Bronchial epithelial cell (primary cell): Measurements from ENCODE around the gene MN1. TPM values are rescaled to one million over a fixed set of nuclear protein-coding genes. Genes with fewer than 3 reads are reported as not detected.

Source experiments
- DNase-seq: peaks from one replicate; pipeline ENCODE4 v3.0.0-alpha.2; 2010; ENCODE audit warnings: low read depth
- FAIRE-seq: peaks from 2 replicates; lab custom pipeline; 2011; peaks lifted over from hg19 to GRCh38; lab: Jason Lieb, UNC
- H3K27me3 ChIP-seq: 2 replicates; pipeline ENCODE4 v1.5.1; 2011; ENCODE audit warnings: low read length; ENCODE audit not compliant: control insufficient read depth, insufficient read depth
- H3K36me3 ChIP-seq: 2 replicates; pipeline ENCODE4 v1.5.1; 2011; ENCODE audit warnings: low read length; ENCODE audit not compliant: control insufficient read depth, insufficient read depth
- H3K4me3 ChIP-seq: 2 replicates; pipeline ENCODE4 v1.5.1; 2011; ENCODE audit warnings: mild to moderate bottlenecking, low read depth, low read length, control low read depth
- CTCF ChIP-seq: IDR thresholded peaks from 2 replicates; pipeline ENCODE4 v1.5.1; 2011; ENCODE audit warnings: mild to moderate bottlenecking, moderate library complexity, low read length, control low read depth, inconsistent platforms; ENCODE audit not compliant: insufficient read depth, severe bottlenecking
- total RNA-seq: library from RNA; depleted of rRNA; stranded (reverse); fragments of >200 nt; gene quantifications from 2 replicates; pipeline ENCODE4 v1.2.1, GENCODE V29; 2014

Gene MN1
- total RNA-seq, 1 donor from 2014 or later: 1.3 TPM

GRCh38 chr22:27825174-27825573 lies 23.6 kb upstream of the MN1 start:
- DNase-seq (no peak), FAIRE-seq (no peak)
- Histone ChIP-seq H3K27me3 (no peaks in the 10 kb centered on the region), H3K36me3 (no peaks in the 10 kb centered on the region), H3K4me3 (no peak overlapping the region)
- peak; percentile 16 for TF ChIP-seq CTCF

- no peak for TF ChIP-seq CTCF
- DNase-seq (no peak), FAIRE-seq (no peak)
- no peaks in the 10 kb centered on the region for H3K27me3 ChIP-seq
- H3K4me3 ChIP-seq: no peak overlapping the region
- H3K36me3 ChIP-seq: no peaks in the 10 kb centered on the region
Measured at GRCh38 chr22:27823221-27823620, 21.7 kb upstream of the MN1 start.

- Histone ChIP-seq H3K36me3 (no peaks in the 10 kb centered on the region), H3K27me3 (no peaks in the 10 kb centered on the region), H3K4me3 (no peak overlapping the region)
- no peak for DNase-seq
- FAIRE-seq: peak; percentile 72
- no peak for TF ChIP-seq CTCF
Measured at GRCh38 chr22:27820896-27821866, 19.6 kb upstream of the MN1 start.

- no peak for DNase-seq
- Histone ChIP-seq H3K36me3 (no peaks in the 10 kb centered on the region), H3K27me3 (peaks cover 2% of the 10 kb centered on the region), H3K4me3 (no peak overlapping the region)
- no peak for FAIRE-seq
- no peak for TF ChIP-seq CTCF
Measured at GRCh38 chr22:27816552-27816951, 15.0 kb upstream of the MN1 start.

- DNase-seq: no peak
- Histone ChIP-seq H3K27me3 (peaks cover 2% of the 10 kb centered on the region), H3K4me3 (no peak overlapping the region), H3K36me3 (no peaks in the 10 kb centered on the region)
- no peak for FAIRE-seq
- no peak for TF ChIP-seq CTCF
Measured at GRCh38 chr22:27815826-27816530, 14.4 kb upstream of the MN1 start.
